Aorta (tissue), 5 donors: ENCODE data around the gene NEURL3. TPM values are rescaled to one million over a fixed set of nuclear protein-coding genes. Genes with fewer than 3 reads are reported as not detected.
A peak's percentile ranks its signal among the peaks of the same experiment; 100 is the strongest.

Experiments
- ATAC-seq: fragments of 200-7000 bp; cut with Tn5 transposase; one replicate; pipeline ENCODE4 v1.9.1; 2022; ENCODE audit warnings: moderate library complexity; ENCODE audit not compliant: low FRiP score
- DNase-seq, 2 donors: peaks; one replicate each; pipeline ENCODE4 v3.0.0-alpha.2; 2020
- H3K27ac ChIP-seq, 2 donors: one replicate each; pipeline ENCODE4 v1.5.1; 2013; ENCODE audit warnings: low read length in 2 of 2, mild to moderate bottlenecking in 2 of 2, moderate library complexity in 2 of 2, control low read depth in 1 of 2, inconsistent platforms in 1 of 2, low read depth in 1 of 2
- H3K27me3 ChIP-seq, 2 donors: one replicate each; pipeline ENCODE4 v1.6.1; 2013; ENCODE audit warnings: control low read depth in 1 of 2, low read length in 1 of 2, mild to moderate bottlenecking in 1 of 2, moderate library complexity in 1 of 2; ENCODE audit not compliant: insufficient read depth in 2 of 2, control insufficient read depth in 1 of 2
- H3K36me3 ChIP-seq, 2 donors: one replicate each; pipeline ENCODE4 v1.6.1; 2013; ENCODE audit warnings: control low read depth in 1 of 2, low read length in 1 of 2, mild to moderate bottlenecking in 1 of 2; ENCODE audit not compliant: insufficient read depth in 2 of 2, control insufficient read depth in 1 of 2
- H3K4me1 ChIP-seq, 2 donors: one replicate each; pipeline ENCODE4 v1.6.1; 2013; ENCODE audit warnings: low read length in 2 of 2, control low read depth in 1 of 2, mild to moderate bottlenecking in 1 of 2, moderate library complexity in 1 of 2; ENCODE audit not compliant: insufficient read depth in 2 of 2, control insufficient read depth in 1 of 2
- H3K4me3 ChIP-seq, 2 donors: one replicate each; pipeline ENCODE4 v1.5.1; 2013; ENCODE audit warnings: low read length in 2 of 2, control low read depth in 1 of 2, mild to moderate bottlenecking in 1 of 2
- H3K9me3 ChIP-seq: one replicate; pipeline ENCODE4 v1.6.1; 2013; ENCODE audit warnings: mild to moderate bottlenecking, low read length; ENCODE audit not compliant: control insufficient read depth
- WGBS, 2 donors: extraction: QIAGEN DNeasy Blood & Tissue Kit; methylation state at CpG; one replicate each; pipeline ENCODE4 v1.1.7; 2013; 5-methylcytosine and 5-hydroxymethylcytosine counted together
- intact Hi-C, 2 donors: fragments of 100-400 bp; cut with DNase I; formaldehyde crosslinking; loops; one replicate each; pipeline versions ENCODE4 v1.14.2 to v1.15.0; 2022
- polyA plus RNA-seq, 2 donors: library from polyadenylated mRNA; stranded (reverse); fragments of 200-250 nt; gene quantifications; one replicate each; pipeline ENCODE4 v1.2.3, GENCODE V29; 2013
- total RNA-seq, 2 donors: library from RNA; stranded (reverse); fragmentation: NEBNext Ultra II Directional; extraction: Animal tissue kit (Norgen Biotek cat#: 25700); gene quantifications; one replicate each; pipeline ENCODE4 v1.2.1, GENCODE V29; 2021
- donor health status: healthy with polysubstance abuse.
- donor health status: Bipolar disorder and iron deficiency.
- donor health status: DM: no; HTN: no; CAD: no.
- donor health status: DM: no; HTN: no; CAD: no.
- donor health status: DM: yes; HTN: yes; CAD: no.

NEURL3 gene
- total and polyA plus RNA-seq, 4 donors, result 0.33 to 0.75 TPM; not detected in 2

- DNase-seq (peak in 1 of 2 donors; percentile 73), ATAC-seq (no peak)
- H3K27ac ChIP-seq, result no peak overlapping the region
- WGBS, 2 donors, result 92 to 95% methylated on average over 14 of the region's 14 CpGs
- intact Hi-C loops, result loop anchor here in 1 of 2 donors (5.0 kb wide), 2 partner anchors 144 to 211 kb away; partner anchors contain the start of gene CNNM4
- H3K36me3 ChIP-seq, result peaks cover 0 to 8% of the 10 kb centered on the region in 2 donors
- no peaks in the 10 kb centered on the region for H3K9me3 ChIP-seq
- H3K4me3 ChIP-seq, result no peak overlapping the region
- no peaks in the 10 kb centered on the region for H3K4me1 ChIP-seq
- no peaks in the 10 kb centered on the region for H3K27me3 ChIP-seq
These were observed 45.8 kb upstream of the NEURL3 start for GRCh38 chr2:96550787-96551604.

DNA sequence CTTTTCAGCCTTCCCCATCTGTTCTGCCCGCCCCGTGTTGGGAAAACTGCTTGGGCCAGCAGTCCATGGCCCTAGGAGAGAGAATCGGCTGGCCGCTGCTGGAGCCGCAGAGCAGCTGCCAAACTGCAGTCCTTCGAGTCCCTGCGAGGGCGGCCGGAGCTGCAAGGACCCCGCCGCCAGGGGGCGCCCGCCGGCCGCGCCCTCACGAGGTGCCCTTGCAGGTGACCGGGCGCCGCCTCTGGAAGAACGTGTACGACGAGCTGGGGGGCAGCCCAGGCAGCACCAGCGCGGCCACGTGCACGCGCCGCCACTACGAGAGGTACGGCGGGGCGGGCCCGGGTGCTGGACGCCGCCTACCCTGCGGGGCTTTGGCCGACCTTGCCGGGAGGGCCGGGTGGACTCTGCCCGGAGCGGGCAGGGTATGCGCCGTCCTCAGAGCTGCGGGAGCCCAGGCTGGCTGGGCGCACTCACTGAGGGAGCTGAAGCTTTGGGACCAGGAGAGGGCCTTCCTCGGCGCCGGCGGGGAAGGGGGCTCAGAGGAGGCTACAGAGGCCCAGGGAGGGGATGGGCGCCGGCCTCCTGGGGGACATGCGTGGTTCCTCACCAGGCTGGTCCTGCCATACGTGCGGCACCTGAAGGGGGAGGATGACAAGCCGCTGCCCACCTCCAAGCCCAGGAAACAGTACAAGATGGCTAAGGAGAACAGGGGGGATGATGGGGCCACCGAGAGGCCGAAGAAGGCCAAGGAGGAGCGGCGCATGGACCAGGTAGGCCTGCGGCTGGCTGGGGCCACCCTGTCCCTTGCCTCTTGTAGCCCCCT, 45.0 kb upstream of the NEURL3 start:
- H3K4me1 ChIP-seq, result no peaks in the 10 kb centered on the region
- intact Hi-C loops, result loop anchor here in 1 of 2 donors (5.0 kb wide), 2 partner anchors 143 to 212 kb away; partner anchors contain the start of gene CNNM4
- ATAC-seq, result no peak
- no peaks in the 10 kb centered on the region for H3K27me3 ChIP-seq
- H3K27ac ChIP-seq, result no peak overlapping the region
- peak in 1 of 2 donors; percentile 81 for DNase-seq
- 73 to 74% methylated on average over 49 to 61 of the region's 61 CpGs for WGBS, 2 donors
- H3K36me3 ChIP-seq, result peaks cover 0 to 8% of the 10 kb centered on the region in 2 donors
- H3K4me3 ChIP-seq, result no peak overlapping the region
- H3K9me3 ChIP-seq, result no peaks in the 10 kb centered on the region

- no peaks in the 10 kb centered on the region for H3K4me1 ChIP-seq
- peaks cover 0 to 8% of the 10 kb centered on the region in 2 donors for H3K36me3 ChIP-seq
- H3K9me3 ChIP-seq, result no peaks in the 10 kb centered on the region
- WGBS, 2 donors, result 70 to 75% methylated on average over 4 of the region's 4 CpGs
- no peak overlapping the region for H3K4me3 ChIP-seq
- H3K27me3 ChIP-seq, result no peaks in the 10 kb centered on the region
- peak in 1 of 2 donors; percentile 63 for DNase-seq
- ATAC-seq, result no peak
- no peak overlapping the region for H3K27ac ChIP-seq
- intact Hi-C loops, result no loop called here
These were observed 44.3 kb upstream of the NEURL3 start for GRCh38 chr2:96549466-96549785.

GRCh38 chr2:96548558-96549465, 43.7 kb upstream of the NEURL3 start:
- Histone ChIP-seq H3K36me3 (peaks cover 0 to 8% of the 10 kb centered on the region in 2 donors), H3K4me3 (no peak overlapping the region), H3K4me1 (no peaks in the 10 kb centered on the region), H3K27ac (peak overlapping the region in 1 of 2 donors; percentile 18), H3K27me3 (no peaks in the 10 kb centered on the region), H3K9me3 (no peaks in the 10 kb centered on the region)
- WGBS, 2 donors, result 71 to 73% methylated on average over 20 to 24 of the region's 24 CpGs
- intact Hi-C loops, result no loop called here
- DNase-seq (peak in 1 of 2 donors; percentile 61), ATAC-seq (no peak)

DNA sequence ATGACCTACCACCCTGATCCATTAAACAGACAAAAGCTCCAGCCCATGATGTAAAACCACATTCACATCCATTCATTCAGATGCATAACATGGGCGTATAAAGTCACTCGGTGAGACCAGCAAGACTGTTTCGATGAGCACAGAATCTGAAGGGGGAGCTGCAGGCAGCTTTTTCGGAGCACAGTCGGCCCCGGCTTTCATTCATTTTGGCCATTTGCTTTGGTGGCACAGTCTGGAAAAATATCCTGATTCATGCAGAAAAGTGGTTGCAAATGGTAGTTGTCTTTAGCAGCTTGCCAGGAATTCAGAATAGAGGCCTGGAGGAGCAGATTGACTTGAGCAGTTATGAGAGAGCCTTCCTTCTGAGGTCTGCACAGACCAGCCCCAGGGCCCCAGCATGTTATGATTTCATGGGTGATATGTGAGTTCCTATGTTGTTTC, 42.6 kb upstream of the NEURL3 start:
- no peak overlapping the region for H3K27ac ChIP-seq
- no peak overlapping the region for H3K4me3 ChIP-seq
- H3K27me3 ChIP-seq, result no peaks in the 10 kb centered on the region
- H3K9me3 ChIP-seq, result no peaks in the 10 kb centered on the region
- ATAC-seq (no peak), DNase-seq (peak in 1 of 2 donors; percentile 68)
- H3K36me3 ChIP-seq, result peaks cover 0 to 8% of the 10 kb centered on the region in 2 donors
- intact Hi-C loops, result no loop called here
- no peaks in the 10 kb centered on the region for H3K4me1 ChIP-seq
- WGBS, 2 donors, result 6% methylated on average over 6 of the region's 6 CpGs

DNA sequence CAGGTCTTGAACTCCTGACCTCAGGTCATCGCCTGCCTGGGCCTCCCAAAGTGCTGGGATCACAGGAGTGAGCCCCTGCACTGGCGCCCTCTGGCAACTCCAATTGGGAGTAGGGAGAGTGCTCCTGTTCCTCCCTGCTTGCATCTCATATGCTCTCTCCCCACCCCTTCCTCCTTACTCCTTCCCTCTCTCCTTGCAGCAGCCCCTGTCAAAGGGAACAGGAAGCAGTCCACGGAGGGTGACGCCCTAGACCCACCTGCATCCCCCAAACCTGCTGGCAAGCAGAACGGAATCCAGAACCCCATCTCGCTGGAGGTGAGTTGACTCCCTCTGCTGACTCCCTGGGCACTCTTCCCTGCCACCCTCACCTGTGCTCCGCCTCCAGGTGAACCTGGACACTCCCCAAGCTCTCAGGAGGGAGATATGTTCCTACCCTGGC, 42.1 kb upstream of the NEURL3 start:
- peak overlapping the region in 1 of 2 donors; percentile 5 for H3K27ac ChIP-seq
- DNase-seq (peak in 1 of 2 donors; percentile 68), ATAC-seq (no peak)
- intact Hi-C loops, result no loop called here
- H3K4me1 ChIP-seq, result no peaks in the 10 kb centered on the region
- H3K9me3 ChIP-seq, result no peaks in the 10 kb centered on the region
- 78 to 85% methylated on average over 7 of the region's 7 CpGs for WGBS, 2 donors
- H3K4me3 ChIP-seq, result no peak overlapping the region
- H3K27me3 ChIP-seq, result no peaks in the 10 kb centered on the region
- peaks cover 0 to 8% of the 10 kb centered on the region in 2 donors for H3K36me3 ChIP-seq

DNA sequence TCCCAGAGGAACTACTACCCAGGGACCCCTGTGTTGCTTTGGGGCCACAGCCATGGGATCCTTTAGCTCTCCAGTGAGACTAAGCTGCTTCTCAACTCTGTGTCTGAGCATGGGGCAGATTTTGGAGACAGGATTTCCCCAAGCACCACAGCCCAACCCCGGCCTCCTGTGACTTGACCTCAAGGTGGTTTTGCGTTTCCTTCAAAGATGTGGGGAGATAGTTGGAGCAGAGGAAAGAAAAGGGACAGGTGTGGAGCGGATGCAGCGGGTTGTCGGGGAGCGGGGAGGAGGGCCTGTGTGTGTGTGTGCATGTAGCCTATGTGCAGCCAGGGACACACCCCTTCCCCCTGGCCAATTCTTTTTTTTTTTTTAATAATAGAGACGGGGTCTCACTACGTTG, 41.6 kb upstream of the NEURL3 start:
- no peaks in the 10 kb centered on the region for H3K27me3 ChIP-seq
- 71 to 74% methylated on average over 8 of the region's 8 CpGs for WGBS, 2 donors
- no peak overlapping the region for H3K4me3 ChIP-seq
- ATAC-seq (no peak), DNase-seq (peak in 1 of 2 donors; percentile 60)
- peak overlapping the region in 1 of 2 donors; percentile 22 for H3K27ac ChIP-seq
- peaks cover 0 to 8% of the 10 kb centered on the region in 2 donors for H3K36me3 ChIP-seq
- H3K9me3 ChIP-seq, result no peaks in the 10 kb centered on the region
- intact Hi-C loops, result no loop called here
- no peaks in the 10 kb centered on the region for H3K4me1 ChIP-seq

GRCh38 chr2:96546321-96546720, 41.2 kb upstream of the NEURL3 start:
- Histone ChIP-seq H3K27me3 (no peaks in the 10 kb centered on the region), H3K27ac (peak overlapping the region in 1 of 2 donors; percentile 22), H3K36me3 (peaks cover 0 to 7% of the 10 kb centered on the region in 2 donors), H3K4me3 (no peak overlapping the region), H3K4me1 (no peaks in the 10 kb centered on the region), H3K9me3 (no peaks in the 10 kb centered on the region)
- intact Hi-C loops, result no loop called here
- WGBS, 2 donors, result 90 to 95% methylated on average over 5 of the region's 5 CpGs
- DNase-seq (peak in 1 of 2 donors; percentile 71), ATAC-seq (no peak)
